ENCODE measurements around the gene CEBPZOS. TPM values are rescaled to one million over a fixed set of nuclear protein-coding genes. Genes with fewer than 3 reads are reported as not detected.

The CEBPZOS gene
- total RNA-seq (2022; extraction: Qiagen RNA extraction; ENCODE audit: low read depth) = 39.5 to 52.7 TPM (median 43.0 TPM) in 5 replicates

DNA sequence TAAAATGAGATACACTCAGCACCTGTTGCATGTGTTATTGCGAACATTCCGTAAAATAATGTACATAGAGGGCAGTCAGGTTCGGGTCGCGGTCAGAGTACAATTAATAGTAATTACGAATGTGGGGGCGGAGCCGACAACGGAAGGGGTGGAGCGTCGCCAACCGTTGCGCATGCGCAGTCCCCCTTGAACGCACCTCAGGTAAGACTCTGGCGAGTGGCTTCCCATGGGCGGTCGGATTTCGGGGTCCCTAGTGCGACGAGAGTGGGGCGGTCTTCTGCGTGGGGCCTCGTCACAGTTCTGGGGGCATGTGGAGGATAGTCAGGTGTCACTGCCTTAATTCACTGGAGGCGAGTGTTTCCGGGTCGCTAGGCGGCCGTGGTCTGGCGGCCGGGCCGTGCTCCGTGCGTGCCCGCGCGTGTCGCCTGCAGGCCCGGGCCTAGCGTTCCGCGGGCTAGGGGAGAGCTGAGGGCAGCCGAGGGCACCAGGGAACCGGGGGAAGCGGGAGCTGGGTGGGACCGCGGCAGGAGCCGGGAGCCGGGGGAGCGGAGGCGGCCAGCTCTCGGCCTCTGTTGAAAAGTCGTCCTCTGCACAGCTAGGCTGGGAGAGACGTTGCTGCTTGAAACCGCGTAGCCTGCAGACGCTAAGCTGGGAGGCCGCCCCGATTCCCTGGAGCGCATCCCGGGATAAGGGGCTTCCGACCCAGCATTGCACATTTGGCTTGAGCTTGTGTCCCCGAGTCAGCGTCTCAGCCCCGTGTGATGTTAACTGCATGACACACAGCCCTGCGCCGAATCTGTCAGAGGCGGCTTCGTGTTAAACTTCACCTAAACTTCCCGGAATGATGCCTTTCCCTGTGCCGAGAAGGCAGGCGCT is at the start of gene CEBPZOS:
TSS of gene CEBPZOS (plus strand) at position 177 of the 876 bp plus-strand sequence. CDS start 3,209 bp downstream, outside the sequence.

DNA sequence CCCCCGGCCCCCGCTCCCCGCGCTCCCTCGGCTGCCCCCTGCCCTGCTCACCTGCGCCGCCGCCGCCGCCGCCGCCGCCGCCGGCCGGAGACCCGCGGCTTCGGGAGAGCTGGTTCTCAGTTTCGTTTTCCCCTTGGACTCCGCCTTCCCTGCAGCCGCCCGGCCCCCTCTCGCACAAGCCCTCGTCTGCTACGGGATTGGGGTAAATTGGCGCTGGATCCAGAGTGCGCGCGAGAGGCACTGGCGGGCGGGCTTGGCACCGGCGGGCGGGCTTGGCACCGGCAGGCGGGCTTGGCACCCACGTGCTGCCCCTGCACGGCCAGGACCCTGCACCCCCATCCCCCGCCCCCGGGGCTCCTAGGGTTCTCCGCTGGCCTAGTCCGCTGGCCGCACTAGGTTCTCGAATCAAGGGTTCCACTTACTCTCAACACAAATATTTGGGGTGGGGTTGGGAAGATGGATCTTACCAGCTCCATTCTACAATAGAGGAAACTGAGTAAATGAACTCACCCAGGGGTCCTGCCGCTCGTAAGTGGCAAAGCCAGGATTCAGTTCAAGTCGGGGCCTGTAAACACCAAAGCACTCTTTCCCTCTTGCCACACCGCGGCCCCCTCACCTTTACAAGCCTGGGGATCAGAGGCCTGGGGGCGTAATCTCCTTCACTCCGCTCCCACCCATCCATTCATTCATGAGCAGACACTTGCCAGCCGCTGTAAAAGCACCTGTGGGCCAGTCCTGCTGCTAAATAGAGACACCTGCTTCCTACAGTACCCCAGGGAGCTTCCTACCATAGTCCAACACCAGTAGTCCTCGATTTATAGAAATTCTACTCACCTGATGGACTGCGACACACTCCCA is 39.2 kb upstream of the CEBPZOS start, which contains the start of gene EIF2AK2:
TSS of gene EIF2AK2 (minus strand) at position 124 of the 858 bp plus-strand sequence. CDS start 9,174 bp downstream, outside the sequence.

DNA sequence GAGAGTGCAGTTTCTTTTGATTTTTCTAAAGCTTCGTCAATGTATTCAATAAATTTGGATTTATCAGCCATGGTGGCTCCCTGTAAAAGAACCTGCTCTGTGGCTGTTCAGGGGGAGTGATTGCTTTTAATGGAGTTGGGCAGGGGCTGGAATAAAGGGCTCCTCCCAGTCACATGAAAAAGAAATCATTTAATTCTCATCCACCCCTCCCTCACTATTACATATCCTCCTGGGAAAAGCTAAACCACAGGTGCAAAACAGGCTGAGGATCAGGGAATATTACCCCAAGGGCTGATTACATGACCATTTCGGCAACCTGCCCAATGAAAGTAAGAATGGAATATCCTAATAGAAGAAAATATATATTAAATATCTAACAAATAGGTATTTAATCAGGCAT is 7.7 kb upstream of the CEBPZOS start, which contains the start of gene SULT6B1:
TSS of gene SULT6B1 (minus strand) at position 101 of the 400 bp plus-strand sequence. CDS start at position 71, 30 bp downstream.

DNA sequence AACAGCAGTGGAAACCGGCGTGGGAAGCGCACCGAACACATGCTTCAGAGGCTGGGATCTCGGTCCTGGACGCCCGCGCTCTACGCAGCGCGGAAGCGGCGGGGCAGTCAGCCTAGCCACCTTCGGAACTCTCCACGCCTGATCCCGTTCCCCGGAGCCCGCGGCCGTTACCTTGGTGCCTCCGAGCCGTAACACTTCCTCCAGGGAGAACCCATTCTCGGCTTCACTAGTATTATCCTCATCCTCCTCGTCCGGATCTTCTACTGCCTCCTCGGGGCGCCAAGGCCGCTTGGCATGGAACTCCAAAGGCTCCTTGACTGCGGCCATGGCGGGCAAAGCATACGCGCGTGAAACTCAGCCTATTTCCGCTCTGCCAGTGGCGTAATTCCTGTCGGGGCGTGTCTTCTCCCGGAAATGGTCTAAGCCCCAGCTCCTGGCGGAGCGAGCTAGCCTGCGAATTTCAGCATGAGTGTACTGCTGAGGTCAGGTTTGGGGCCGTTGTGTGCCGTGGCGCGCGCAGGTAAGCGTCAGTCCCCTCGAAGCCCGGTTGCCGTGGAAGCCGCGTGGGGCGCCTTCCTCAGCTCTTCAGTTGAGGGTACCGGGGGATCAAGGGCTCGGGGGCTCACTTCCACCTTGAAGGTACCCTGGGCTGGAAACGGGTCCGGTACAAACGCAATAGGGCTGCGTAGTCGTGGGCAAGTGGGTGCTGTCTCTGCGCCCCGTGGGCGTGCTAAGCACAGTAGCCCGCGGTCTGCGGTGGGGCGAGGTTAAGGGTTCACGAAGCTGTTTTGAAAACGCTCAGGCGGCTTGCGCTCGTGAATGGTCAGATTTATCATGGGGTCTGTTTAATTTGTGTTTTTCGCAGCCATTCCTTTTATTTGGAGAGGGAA is 35.2 kb downstream of the CEBPZOS start, which contains the start of the genes CEBPZ and NDUFAF7:
TSS of gene CEBPZ (minus strand) at position 356 of the 890 bp plus-strand sequence. CDS start at position 327, 29 bp downstream.
TSS of gene NDUFAF7 (plus strand) at position 418 of the 890 bp plus-strand sequence. CDS start at position 466, 48 bp downstream.

Other genes with a start within 250 kb of the CEBPZOS start
- gene STRN, start 230.0 kb upstream of the CEBPZOS start, total RNA-seq (2022; extraction: Qiagen RNA extraction; ENCODE audit: low read depth) = 12.1 to 18.5 TPM (median 17.3 TPM) in 5 replicates
- gene HEATR5B, start 112.1 kb upstream of the CEBPZOS start, total RNA-seq (2022; extraction: Qiagen RNA extraction; ENCODE audit: low read depth) = 6.2 to 8.0 TPM (median 7.0 TPM) in 5 replicates
- 9.1 to 13.1 TPM (median 10.0 TPM) in 5 replicates for gene GPATCH11, start 112.0 kb upstream of the CEBPZOS start, total RNA-seq (2022; extraction: Qiagen RNA extraction; ENCODE audit: low read depth)
- 18.9 to 35.6 TPM (median 26.0 TPM) in 5 replicates for gene EIF2AK2, start 39.5 kb upstream of the CEBPZOS start, total RNA-seq (2022; extraction: Qiagen RNA extraction; ENCODE audit: low read depth)
- not detected in 5 replicates for gene SULT6B1, start 7.8 kb upstream of the CEBPZOS start, total RNA-seq (2022; extraction: Qiagen RNA extraction; ENCODE audit: low read depth)
- 71.7 to 94.1 TPM (median 82.7 TPM) in 5 replicates for gene CEBPZ, start 35.1 kb downstream of the CEBPZOS start, total RNA-seq (2022; extraction: Qiagen RNA extraction; ENCODE audit: low read depth)
- 19.4 to 22.0 TPM (median 21.6 TPM) in 5 replicates for gene NDUFAF7, start 35.2 kb downstream of the CEBPZOS start, total RNA-seq (2022; extraction: Qiagen RNA extraction; ENCODE audit: low read depth)
- gene PRKD3, start 128.3 kb downstream of the CEBPZOS start, total RNA-seq (2022; extraction: Qiagen RNA extraction; ENCODE audit: low read depth) = 9.5 to 13.6 TPM (median 12.6 TPM) in 5 replicates
- gene QPCT, start 148.1 kb downstream of the CEBPZOS start, total RNA-seq (2022; extraction: Qiagen RNA extraction; ENCODE audit: low read depth) = 16.4 to 20.3 TPM (median 17.8 TPM) in 5 replicates